Measurements from ENCODE around the gene AKR1C2.

GRCh38 chr10:5034588-5034987 is 30.9 kb upstream of the AKR1C2 start:
- TF ChIP-seq CTCF (IDR thresholded peaks at IDR 0.05) = no peak
- TF ChIP-seq POLR2A (IDR thresholded peaks at IDR 0.05) = no peak

Measured in heart left ventricle (tissue), 13 donors.